Effector CD8-positive, alpha-beta T cell (primary cell): ENCODE results near the gene SPATA31D1.
"Not testable (repeated sequence)": the region's sequence is repeated elsewhere in the genome, so short reads cannot be mapped to it uniquely, and the experiment has no call there.

ENCODE experiments used
- DNase-seq: peaks from one replicate; lab custom pipeline; 2025; lab: John Stamatoyannopoulos, UW
- total RNA-seq, 4 experiments: gene quantifications; one replicate each; lab custom pipeline; 2026; lab: John Stamatoyannopoulos, UW

SPATA31D1 gene
- total RNA-seq = 0 reads per million in 4 experiments

DNA sequence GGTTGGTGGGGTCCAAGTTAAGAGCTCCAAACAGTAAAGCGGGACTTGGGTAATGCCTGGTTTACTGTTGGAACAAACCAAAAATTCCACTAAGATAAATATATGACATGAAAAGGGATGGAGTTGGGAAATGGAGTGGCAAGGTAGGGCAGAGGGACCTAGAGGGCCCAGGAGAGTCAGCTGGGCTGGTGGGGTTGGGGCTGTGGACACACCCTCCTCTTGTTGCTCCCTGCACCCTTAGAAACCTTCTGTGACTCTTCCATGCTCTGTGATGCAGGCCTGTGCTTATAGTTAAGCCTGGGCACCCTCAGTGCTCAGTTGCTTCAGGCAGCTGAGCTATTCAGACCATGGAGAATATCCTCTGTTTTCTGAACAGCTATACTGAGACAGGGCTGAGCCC, at the start of gene SPATA31D1:
Gene SPATA31D1, plus strand, starts transcription at position 301 of the 400 bp plus-strand sequence. Its CDS starts 47 bp downstream, at position 348.
- DNase-seq = not testable (repeated sequence)

GRCh38 chr9:81943393-81943792, 45.2 kb upstream of the SPATA31D1 start, which contains the start of gene SPATA31D3:
SPATA31D3 (plus strand) TSS chr9:81943500; CDS start chr9:81943586, 86 bp downstream.
- not testable (repeated sequence) for DNase-seq

- DNase-seq = not testable (repeated sequence)
Observed at GRCh38 chr9:81948650-81949049, 39.9 kb upstream of the SPATA31D1 start.

DNA sequence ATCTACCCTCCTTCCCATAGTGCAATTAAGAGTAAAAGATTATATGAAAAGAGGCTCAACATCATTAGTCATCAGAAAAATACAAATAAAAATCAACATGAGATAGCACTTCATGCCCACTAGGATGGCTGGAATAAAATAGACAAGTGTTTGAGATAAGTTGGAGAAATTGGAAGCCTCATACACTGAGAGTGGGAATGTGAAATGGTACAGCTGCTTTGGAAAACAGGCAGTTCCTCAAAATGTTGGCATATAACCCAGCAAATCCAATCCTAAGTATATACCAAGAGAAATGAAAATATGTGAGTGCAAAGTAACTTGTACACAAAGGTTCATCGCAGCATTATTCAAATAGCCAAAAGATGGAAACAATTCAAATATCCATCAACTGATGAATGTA, 35.5 kb upstream of the SPATA31D1 start:
- no peak for DNase-seq

DNA sequence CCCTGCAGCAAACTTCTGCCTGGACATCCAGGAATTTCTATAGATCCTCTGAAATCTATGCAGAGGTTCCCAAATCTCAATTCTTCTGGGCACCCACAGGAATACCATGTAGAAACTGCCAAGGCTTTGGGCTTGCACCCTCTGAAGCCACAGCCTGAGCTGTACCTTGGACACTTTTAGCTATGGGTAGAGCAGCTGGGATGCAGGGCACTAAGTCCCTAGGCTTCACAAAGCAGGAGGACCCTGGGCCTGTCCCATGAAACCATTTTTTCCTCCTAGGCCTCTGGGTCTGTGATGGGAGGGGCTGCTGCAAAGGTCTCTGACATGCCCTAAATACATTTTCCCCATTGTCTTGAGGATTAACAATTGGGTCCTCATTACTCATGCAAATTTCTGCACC, 32.9 kb upstream of the SPATA31D1 start:
- no peak for DNase-seq

DNA sequence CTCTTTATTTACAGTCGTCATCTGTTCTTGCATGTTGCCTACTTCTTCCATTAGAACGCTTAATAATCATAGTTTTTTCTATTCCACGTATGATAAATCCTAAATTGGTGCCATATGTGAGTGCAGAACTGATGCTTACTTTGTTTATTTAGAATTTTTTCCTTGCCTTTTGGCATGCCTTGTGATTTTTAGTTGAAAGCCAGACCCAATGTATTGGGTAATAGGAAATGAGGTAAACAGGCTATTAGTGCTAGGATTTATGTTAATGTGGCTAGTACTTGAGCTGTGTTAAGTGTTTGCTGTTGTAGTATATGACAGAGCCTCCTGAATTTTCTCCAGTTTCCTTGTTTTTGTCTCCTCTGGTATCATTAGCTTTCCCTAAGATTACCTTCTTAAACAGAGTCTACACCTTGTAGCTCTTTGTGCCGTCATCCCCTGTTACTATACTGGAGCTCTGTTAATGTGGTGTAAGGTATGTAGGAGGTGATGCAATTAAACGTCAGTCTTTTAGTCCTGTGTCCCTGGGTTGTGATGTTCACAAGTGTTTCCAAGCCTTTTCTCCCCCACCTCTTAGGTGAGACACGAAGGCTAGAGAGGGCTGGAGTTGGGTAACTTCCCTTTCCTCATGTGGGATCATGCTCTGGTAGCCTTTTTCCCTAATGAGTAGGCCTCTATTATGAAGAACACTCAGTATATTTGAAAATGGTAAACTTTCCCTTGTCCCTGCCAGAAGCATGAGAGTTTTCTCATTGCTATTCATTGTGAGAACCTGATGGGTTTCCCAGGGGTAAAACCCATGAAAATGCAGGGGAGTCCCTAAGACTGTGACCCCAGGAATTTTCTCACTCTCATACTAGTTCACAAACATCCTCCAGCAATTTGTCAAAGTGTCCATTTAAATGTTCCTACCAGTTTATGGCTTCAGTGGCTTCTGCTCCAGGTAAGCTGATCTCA, 24.1 kb upstream of the SPATA31D1 start:
- DNase-seq = no peak

- DNase-seq = no peak
Observed at GRCh38 chr9:81968026-81968425, 20.5 kb upstream of the SPATA31D1 start.

DNA sequence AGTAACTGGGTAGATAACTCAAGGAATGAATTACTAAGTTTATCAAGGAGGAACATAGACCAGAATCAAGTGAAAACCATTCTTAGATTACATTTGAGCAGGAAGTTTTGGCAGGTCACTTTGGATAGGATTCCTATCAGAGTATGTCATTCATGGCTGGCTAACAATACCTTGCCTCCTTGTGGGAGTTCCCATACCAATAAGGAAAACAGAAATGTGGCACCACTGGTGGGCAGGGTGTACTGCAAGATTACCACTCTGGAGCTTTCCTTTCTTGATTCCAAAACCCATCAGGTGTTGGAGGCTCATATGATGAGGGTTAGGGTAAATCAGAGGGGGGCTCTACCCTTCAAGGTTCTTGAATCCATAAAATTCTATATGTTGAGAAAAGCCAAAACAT, 18.6 kb upstream of the SPATA31D1 start:
- no peak for DNase-seq

- DNase-seq = no peak
Observed at GRCh38 chr9:81971727-81972126, 16.8 kb upstream of the SPATA31D1 start.

- no peak for DNase-seq
Observed at GRCh38 chr9:81974764-81975163, 13.8 kb upstream of the SPATA31D1 start.

- no peak for DNase-seq
Observed at GRCh38 chr9:81976351-81976750, 12.2 kb upstream of the SPATA31D1 start.

- no peak for DNase-seq
Observed at GRCh38 chr9:81979196-81979595, 9.4 kb upstream of the SPATA31D1 start.

GRCh38 chr9:81980568-81980967, 8.0 kb upstream of the SPATA31D1 start:
- no peak for DNase-seq

GRCh38 chr9:81981883-81982282, 6.7 kb upstream of the SPATA31D1 start:
- no peak for DNase-seq

GRCh38 chr9:81984928-81985327, 3.6 kb upstream of the SPATA31D1 start:
- no peak for DNase-seq

DNA sequence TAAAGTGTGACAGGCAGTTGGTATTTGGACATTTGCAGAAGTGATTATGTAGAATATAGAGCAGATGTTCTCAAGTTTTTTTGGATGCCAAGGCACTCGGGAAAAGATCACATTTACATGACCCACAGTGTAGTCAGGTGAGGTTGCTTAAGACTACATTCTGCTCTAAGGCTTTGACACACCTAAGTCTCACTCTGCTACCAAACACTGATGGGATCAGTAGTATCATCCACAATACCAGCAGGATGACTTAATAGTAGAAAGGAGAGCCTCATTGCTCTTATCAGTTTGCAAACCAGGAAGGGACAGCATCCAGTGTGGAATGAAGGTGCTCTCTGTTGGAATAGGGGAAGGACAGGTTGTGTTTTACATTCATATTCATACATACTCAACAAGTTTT, 2.5 kb upstream of the SPATA31D1 start:
- no peak for DNase-seq

DNA sequence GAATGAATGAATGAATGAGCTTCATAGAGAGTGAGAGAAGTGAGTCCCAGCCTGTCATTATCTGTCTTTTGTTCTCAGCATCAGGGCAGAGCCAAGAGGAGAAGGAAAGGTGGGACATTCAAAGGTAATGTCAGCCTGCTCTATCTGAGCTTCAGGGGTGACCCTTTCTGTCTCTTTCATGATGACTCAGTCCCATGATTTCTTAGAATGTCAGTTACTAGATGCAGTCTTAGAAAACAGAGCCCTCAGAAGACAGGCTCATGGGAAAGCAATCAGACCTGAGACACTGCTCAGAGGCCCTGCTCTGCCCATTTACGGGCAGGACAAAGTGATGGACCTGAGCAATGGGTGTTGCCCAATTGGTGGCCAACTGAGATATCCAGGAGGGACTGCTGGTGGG, 1.1 kb downstream of the SPATA31D1 start:
- DNase-seq = no peak

GRCh38 chr9:81993656-81994055, 5.1 kb downstream of the SPATA31D1 start:
- no peak for DNase-seq

GRCh38 chr9:81999806-82000205, 11.2 kb downstream of the SPATA31D1 start:
- no peak for DNase-seq

GRCh38 chr9:82010711-82011110, 22.1 kb downstream of the SPATA31D1 start:
- no peak for DNase-seq

DNA sequence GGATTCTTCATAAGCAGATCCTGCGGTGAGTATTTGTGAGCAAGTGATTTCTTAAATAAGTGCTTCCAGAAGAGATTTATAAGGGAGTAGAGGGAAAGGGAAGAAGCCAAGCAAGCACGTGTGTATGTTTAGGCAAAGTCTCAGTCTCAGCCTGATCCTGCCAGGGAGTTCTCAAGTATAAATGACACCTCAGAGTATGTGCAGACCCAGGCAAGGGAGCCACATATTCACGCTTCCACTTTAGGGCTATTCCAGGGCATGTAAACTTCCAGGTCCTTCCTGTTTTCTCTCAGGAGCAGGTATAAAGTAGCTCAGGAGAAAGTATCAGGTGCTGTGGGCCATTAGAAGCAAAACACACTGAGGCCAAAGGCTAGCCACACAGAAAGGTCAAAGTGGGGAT, 22.6 kb downstream of the SPATA31D1 start:
- DNase-seq = no peak

DNA sequence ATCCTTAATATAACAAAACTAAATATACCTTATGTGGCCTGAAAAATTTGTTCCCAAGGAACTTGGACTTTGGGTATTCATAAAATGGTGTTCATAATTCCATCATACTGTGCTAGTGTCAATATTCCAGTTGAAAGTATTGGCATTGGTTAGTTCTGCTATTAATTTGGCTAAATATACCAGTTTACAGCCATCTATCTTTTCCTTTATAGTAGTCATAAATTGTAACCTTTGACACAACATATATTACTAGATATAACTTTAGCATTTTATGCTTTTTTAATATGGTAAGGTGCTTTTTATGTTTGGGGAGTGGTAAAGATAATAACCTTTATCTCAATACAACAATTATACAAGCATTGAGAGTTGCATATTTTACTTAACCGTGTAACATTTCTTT, 23.7 kb downstream of the SPATA31D1 start:
- DNase-seq = no peak

- DNase-seq = no peak
Observed at GRCh38 chr9:82020331-82020730, 31.8 kb downstream of the SPATA31D1 start.
